Panc1 (cell line): ENCODE measurements around the gene LRRC45.

ENCODE experiments used
- POLR2AphosphoS5 ChIP-seq: IDR thresholded peaks from 2 replicates; pipeline ENCODE4 v1.6.1; 2012; ENCODE audit warnings: mild to moderate bottlenecking, low read depth, low read length, moderate library complexity
- SIN3A ChIP-seq: IDR thresholded peaks from 2 replicates; pipeline ENCODE4 v1.6.1; 2012; ENCODE audit warnings: low read depth, mild to moderate bottlenecking, low read length, moderate library complexity, borderline replicate concordance; ENCODE audit not compliant: insufficient read depth
- TCF7L2 ChIP-seq: IDR thresholded peaks from 2 replicates; pipeline ENCODE4 v1.6.1; 2011; ENCODE audit warnings: mild to moderate bottlenecking, low read depth, low read length, inconsistent platforms
- TF ChIP-seq, protein P1 (sequence below): fragments of 450-650 bp; IDR thresholded peaks from 2 replicates; pipeline ENCODE4 v1.5.1; 2017; ENCODE audit warnings: mild to moderate bottlenecking

- TF ChIP-seq, protein P1, sequence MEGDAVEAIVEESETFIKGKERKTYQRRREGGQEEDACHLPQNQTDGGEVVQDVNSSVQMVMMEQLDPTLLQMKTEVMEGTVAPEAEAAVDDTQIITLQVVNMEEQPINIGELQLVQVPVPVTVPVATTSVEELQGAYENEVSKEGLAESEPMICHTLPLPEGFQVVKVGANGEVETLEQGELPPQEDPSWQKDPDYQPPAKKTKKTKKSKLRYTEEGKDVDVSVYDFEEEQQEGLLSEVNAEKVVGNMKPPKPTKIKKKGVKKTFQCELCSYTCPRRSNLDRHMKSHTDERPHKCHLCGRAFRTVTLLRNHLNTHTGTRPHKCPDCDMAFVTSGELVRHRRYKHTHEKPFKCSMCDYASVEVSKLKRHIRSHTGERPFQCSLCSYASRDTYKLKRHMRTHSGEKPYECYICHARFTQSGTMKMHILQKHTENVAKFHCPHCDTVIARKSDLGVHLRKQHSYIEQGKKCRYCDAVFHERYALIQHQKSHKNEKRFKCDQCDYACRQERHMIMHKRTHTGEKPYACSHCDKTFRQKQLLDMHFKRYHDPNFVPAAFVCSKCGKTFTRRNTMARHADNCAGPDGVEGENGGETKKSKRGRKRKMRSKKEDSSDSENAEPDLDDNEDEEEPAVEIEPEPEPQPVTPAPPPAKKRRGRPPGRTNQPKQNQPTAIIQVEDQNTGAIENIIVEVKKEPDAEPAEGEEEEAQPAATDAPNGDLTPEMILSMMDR: no peak
- TF ChIP-seq POLR2AphosphoS5: no peak
- no peak for TF ChIP-seq SIN3A
- TF ChIP-seq TCF7L2: peak; percentile 52
Measured at GRCh38 chr17:81991684-81992305, 31.3 kb upstream of the LRRC45 start.
